GM12874 (cell line): Measurements from ENCODE around the gene PNMA1.

Experiments used
- CTCF ChIP-seq: IDR thresholded peaks from 2 replicates; pipeline ENCODE4 v1.5.1; 2011; ENCODE audit warnings: low read depth, mild to moderate bottlenecking, control low read depth, low read length, moderate library complexity; ENCODE audit not compliant: insufficient read depth

Gene PNMA1

GRCh38 chr14:73713803-73714655, at the start of gene PNMA1:
Gene PNMA1, minus strand, starts transcription at chr14:73714384. Its CDS starts 745 bp downstream, at chr14:73713639.
- TF ChIP-seq CTCF = no peak

GRCh38 chr14:73763396-73763795, 49.2 kb upstream of the PNMA1 start:
- no peak for TF ChIP-seq CTCF

- no peak for TF ChIP-seq CTCF
Observed at GRCh38 chr14:73762375-73762822, 48.2 kb upstream of the PNMA1 start.

GRCh38 chr14:73761618-73762355, 47.6 kb upstream of the PNMA1 start:
- no peak for TF ChIP-seq CTCF

GRCh38 chr14:73760598-73761586, 46.7 kb upstream of the PNMA1 start:
- no peak for TF ChIP-seq CTCF

- peak; percentile 49 for TF ChIP-seq CTCF
Observed at GRCh38 chr14:73759714-73760597, 45.8 kb upstream of the PNMA1 start.
